PC-3 (cell line): ENCODE data around the gene KCNH6. TPM values are rescaled to one million over a fixed set of nuclear protein-coding genes. Genes with fewer than 3 reads are reported as not detected.

Experiments used
- ATAC-seq: fragments of 200-7000 bp; cut with Tn5 transposase; 2 replicates; pipeline ENCODE4 v1.9.1; 2020; ENCODE audit warnings: mild to moderate bottlenecking, moderate library complexity
- BruUV-seq: library from RNA; stranded (reverse); fragments of 400-500 nt; replicated peaks from 2 replicates; lab custom pipeline; 2021; lab: Mats Ljungman, UMichigan
- CTCF ChIA-PET: fragments of 300-600 bp; sonication (Branson Sonifier 250); formaldehyde crosslinking; loops from one replicate; lab custom pipeline; 2022; ENCODE audit warnings: antibody characterized with exemption; lab: Charles Lee
- POLR2A ChIA-PET: fragments of 300-600 bp; sonication (Branson Sonifier 250); formaldehyde crosslinking; loops from one replicate; lab custom pipeline; 2022; ENCODE audit warnings: antibody characterized with exemption; ENCODE audit not compliant: unreplicated experiment; lab: Charles Lee
- DNase-seq: peaks from one replicate; pipeline ENCODE4 v3.0.0-alpha.2; 2015
- H2AFZ ChIP-seq: fragments of 300-600 bp; sonication (generic); 2 replicates; pipeline ENCODE4 v1.6.0; 2016; ENCODE audit warnings: antibody characterized with exemption, low read length
- H3F3A ChIP-seq: fragments of 300-600 bp; sonication (generic); one replicate; pipeline ENCODE4 v1.6.0; 2017; ENCODE audit warnings: antibody characterized with exemption, low read length, control low read depth, mild to moderate bottlenecking; ENCODE audit not compliant: unreplicated experiment
- H3K27ac ChIP-seq: fragments of 300-600 bp; sonication (generic); 2 replicates; pipeline ENCODE4 v1.5.1; 2016; ENCODE audit warnings: mild to moderate bottlenecking, low read length
- H3K27me3 ChIP-seq: fragments of 300-600 bp; sonication (generic); 2 replicates; pipeline ENCODE4 v1.6.1; 2016; ENCODE audit warnings: low read length, mixed read lengths
- H3K36me3 ChIP-seq: fragments of 300-600 bp; sonication (generic); 2 replicates; pipeline ENCODE4 v1.6.1; 2016; ENCODE audit warnings: low read depth, mixed run types, low read length, mixed read lengths
- H3K4me1 ChIP-seq: fragments of 300-600 bp; sonication (generic); 2 replicates; pipeline ENCODE4 v1.5.1; 2016; ENCODE audit warnings: low read length; ENCODE audit not compliant: insufficient read depth
- H3K4me2 ChIP-seq: fragments of 300-600 bp; sonication (generic); 2 replicates; pipeline ENCODE4 v1.6.0; 2016; ENCODE audit warnings: low read length
- H3K4me3 ChIP-seq: fragments of 300-600 bp; sonication (generic); 2 replicates; pipeline ENCODE4 v1.5.1; 2016; ENCODE audit warnings: mild to moderate bottlenecking, low read length, mixed read lengths
- H3K79me2 ChIP-seq: fragments of 300-600 bp; sonication (generic); 2 replicates; pipeline ENCODE4 v1.6.1; 2017; ENCODE audit warnings: low read length, mixed read lengths
- H3K9ac ChIP-seq: fragments of 300-600 bp; sonication (generic); 2 replicates; pipeline ENCODE4 v1.6.0; 2016; ENCODE audit warnings: mild to moderate bottlenecking, low read length
- H3K9me2 ChIP-seq: fragments of 300-600 bp; sonication (generic); replicated peaks from 2 replicates; pipeline ENCODE4 v1.6.1; 2016; ENCODE audit warnings: mixed run types, low read length, mixed read lengths
- H3K9me3 ChIP-seq: fragments of 300-600 bp; sonication (generic); 2 replicates; pipeline ENCODE4 v1.6.1; 2016; ENCODE audit warnings: low read length, mixed read lengths
- H4K20me1 ChIP-seq: fragments of 300-600 bp; sonication (generic); 2 replicates; pipeline ENCODE4 v1.6.1; 2016; ENCODE audit warnings: low read length, mixed read lengths
- EZH2 ChIP-seq: fragments of 300-600 bp; sonication (generic); IDR thresholded peaks from one replicate; pipeline ENCODE4 v1.6.1; 2017; ENCODE audit warnings: antibody characterized with exemption, mild to moderate bottlenecking, low read length; ENCODE audit not compliant: unreplicated experiment
- EZH2phosphoT487 ChIP-seq: fragments of 300-600 bp; sonication (generic); IDR thresholded peaks from 2 replicates; pipeline ENCODE4 v1.6.1; 2018; ENCODE audit warnings: mild to moderate bottlenecking, antibody characterized with exemption, low read length, borderline replicate concordance
- intact Hi-C: fragments of 100-400 bp; cut with micrococcal nuclease; formaldehyde crosslinking; loops from 2 replicates; pipeline ENCODE4 v1.9.0; 2023
- total RNA-seq: library from RNA; depleted of rRNA; stranded (reverse); fragments of >200 nt; gene quantifications from 2 replicates; pipeline ENCODE4 v1.2.3, GENCODE V29; 2014
- TF ChIP-seq, protein P1 (sequence below): fragments of 300-600 bp; sonication (generic); conservative IDR thresholded peaks from 2 replicates; pipeline ENCODE4 v1.5.1; 2017; ENCODE audit warnings: antibody characterized with exemption, low read depth, mild to moderate bottlenecking, low read length

Gene KCNH6
- total RNA-seq, 1 experiment from 2014 or later = not detected

DNA sequence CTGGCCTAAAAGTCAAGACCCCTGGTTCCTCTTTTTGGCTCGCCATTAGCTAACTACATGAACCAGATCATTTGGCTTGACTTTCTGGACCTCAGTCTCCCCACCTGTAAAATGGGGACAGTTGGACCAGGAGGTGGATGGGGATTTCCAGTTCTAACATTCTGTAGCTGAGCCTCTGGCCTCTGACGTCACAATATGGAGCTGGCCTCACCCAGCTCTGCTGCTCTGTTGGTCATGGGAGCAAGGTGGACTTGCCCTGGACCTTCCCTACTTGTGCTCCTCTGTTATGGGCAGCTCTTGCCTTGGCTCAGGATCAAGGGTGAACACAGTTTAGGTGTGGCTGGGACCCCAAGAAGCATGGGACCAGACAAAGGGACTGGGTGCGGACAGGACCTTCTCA, 16.5 kb upstream of the KCNH6 start:
- H3F3A ChIP-seq = no peaks in the 10 kb centered on the region
- DNase-seq (no peak), ATAC-seq (no peak)
- H3K27me3 ChIP-seq = peaks cover 16% of the 10 kb centered on the region; the same call in 1 of the 2 replicates
- no peak overlapping the region for H3K9ac ChIP-seq
- no peaks in the 10 kb centered on the region for H3K9me2 ChIP-seq
- H3K79me2 ChIP-seq = no peaks in the 10 kb centered on the region
- intact Hi-C loops = no loop called here
- no peaks in the 10 kb centered on the region for H3K36me3 ChIP-seq
- no peak overlapping the region for H3K4me2 ChIP-seq
- no peak overlapping the region for H2AFZ ChIP-seq
- H3K27ac ChIP-seq = no peak overlapping the region
- no peaks in the 10 kb centered on the region for H3K9me3 ChIP-seq
- ChIA-PET CTCF (no interaction called here), POLR2A (no interaction called here)
- TF ChIP-seq, protein P1, sequence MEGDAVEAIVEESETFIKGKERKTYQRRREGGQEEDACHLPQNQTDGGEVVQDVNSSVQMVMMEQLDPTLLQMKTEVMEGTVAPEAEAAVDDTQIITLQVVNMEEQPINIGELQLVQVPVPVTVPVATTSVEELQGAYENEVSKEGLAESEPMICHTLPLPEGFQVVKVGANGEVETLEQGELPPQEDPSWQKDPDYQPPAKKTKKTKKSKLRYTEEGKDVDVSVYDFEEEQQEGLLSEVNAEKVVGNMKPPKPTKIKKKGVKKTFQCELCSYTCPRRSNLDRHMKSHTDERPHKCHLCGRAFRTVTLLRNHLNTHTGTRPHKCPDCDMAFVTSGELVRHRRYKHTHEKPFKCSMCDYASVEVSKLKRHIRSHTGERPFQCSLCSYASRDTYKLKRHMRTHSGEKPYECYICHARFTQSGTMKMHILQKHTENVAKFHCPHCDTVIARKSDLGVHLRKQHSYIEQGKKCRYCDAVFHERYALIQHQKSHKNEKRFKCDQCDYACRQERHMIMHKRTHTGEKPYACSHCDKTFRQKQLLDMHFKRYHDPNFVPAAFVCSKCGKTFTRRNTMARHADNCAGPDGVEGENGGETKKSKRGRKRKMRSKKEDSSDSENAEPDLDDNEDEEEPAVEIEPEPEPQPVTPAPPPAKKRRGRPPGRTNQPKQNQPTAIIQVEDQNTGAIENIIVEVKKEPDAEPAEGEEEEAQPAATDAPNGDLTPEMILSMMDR = no peak
- TF ChIP-seq EZH2phosphoT487 (no peak), EZH2 (no peak)
- no TSS peak for BruUV-seq
- peaks cover 5% of the 10 kb centered on the region; the same call in 1 of the 2 replicates for H3K4me1 ChIP-seq
- no peaks in the 10 kb centered on the region for H4K20me1 ChIP-seq
- H3K4me3 ChIP-seq = no peak overlapping the region

DNA sequence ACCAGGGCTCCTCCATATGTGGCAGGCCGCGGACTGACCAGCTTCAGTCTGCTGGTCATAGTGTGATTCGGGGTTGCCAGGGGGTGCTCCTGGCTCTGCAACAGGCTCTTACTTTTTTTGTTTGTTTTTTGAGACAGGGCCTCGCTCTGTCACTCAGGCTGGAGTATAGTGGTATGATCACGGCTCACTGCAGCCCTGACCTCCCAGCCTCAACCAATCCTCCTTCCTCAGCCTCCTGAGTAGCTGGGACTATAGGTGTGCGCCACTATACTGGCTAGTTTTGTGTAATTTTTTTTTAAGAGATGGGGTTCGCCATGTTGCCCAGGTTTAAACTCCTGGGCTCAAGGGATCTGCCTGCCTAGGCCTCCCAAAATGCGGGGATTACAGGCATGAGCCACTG, 11.8 kb upstream of the KCNH6 start:
- Histone ChIP-seq H3K27ac (no peak overlapping the region), H3K79me2 (no peaks in the 10 kb centered on the region), H3K9me3 (no peaks in the 10 kb centered on the region), H3K36me3 (no peaks in the 10 kb centered on the region), H3K27me3 (no peaks in the 10 kb centered on the region), H4K20me1 (no peaks in the 10 kb centered on the region), H3K4me2 (no peak overlapping the region), H2AFZ (no peak overlapping the region), H3K4me1 (no peaks in the 10 kb centered on the region), H3F3A (no peaks in the 10 kb centered on the region), H3K9me2 (no peaks in the 10 kb centered on the region), H3K4me3 (no peak overlapping the region), H3K9ac (no peak overlapping the region)
- POLR2A ChIA-PET = interaction anchor here (0.6 kb wide), 1 partner anchor 12 kb away, joined by 3 read pairs; no protein-coding TSS in a partner anchor
- BruUV-seq = no TSS peak
- intact Hi-C loops = no loop called here
- ATAC-seq (no peak), DNase-seq (no peak)
- CTCF ChIA-PET = no interaction called here
- no peak for TF ChIP-seq EZH2
- TF ChIP-seq EZH2phosphoT487 = no peak
- TF ChIP-seq, protein P1 = no peak

- H3K79me2 ChIP-seq = no peaks in the 10 kb centered on the region
- BruUV-seq = no TSS peak
- no peaks in the 10 kb centered on the region for H3K27me3 ChIP-seq
- H3K4me1 ChIP-seq = peaks cover 9% of the 10 kb centered on the region
- no peaks in the 10 kb centered on the region for H3F3A ChIP-seq
- H3K9me2 ChIP-seq = no peaks in the 10 kb centered on the region
- POLR2A ChIA-PET = no interaction called here
- intact Hi-C loops = no loop called here
- H3K9me3 ChIP-seq = no peaks in the 10 kb centered on the region
- no peak overlapping the region for H3K9ac ChIP-seq
- H4K20me1 ChIP-seq = no peaks in the 10 kb centered on the region
- H3K27ac ChIP-seq = no peak overlapping the region
- H3K4me2 ChIP-seq = no peak overlapping the region
- CTCF ChIA-PET = no interaction called here
- no peaks in the 10 kb centered on the region for H3K36me3 ChIP-seq
- TF ChIP-seq EZH2 = no peak
- TF ChIP-seq, protein P1 = no peak
- no peak for TF ChIP-seq EZH2phosphoT487
- ATAC-seq (no peak), DNase-seq (no peak)
- H3K4me3 ChIP-seq = no peak overlapping the region
- no peak overlapping the region for H2AFZ ChIP-seq
Measured at GRCh38 chr17:63512388-63512787, 10.8 kb upstream of the KCNH6 start.
